HT1080 (cell line): ENCODE measurements around the gene RBPJ. TPM values are rescaled to one million over a fixed set of nuclear protein-coding genes. Genes with fewer than 3 reads are reported as not detected.

Source experiments
- DNase-seq: peaks from one replicate; pipeline ENCODE4 v3.0.0-alpha.2; 2015; ENCODE audit warnings: low read depth
- total RNA-seq: library from RNA; depleted of rRNA; stranded (reverse); fragments of >200 nt; shearing (Covaris generic); gene quantifications from 2 replicates; pipeline ENCODE4 v1.2.3, GENCODE V29; 2014

RBPJ gene
- total RNA-seq, 1 experiment from 2014 or later: 31.3 TPM

- no peak for DNase-seq
Measured at GRCh38 chr4:26413582-26413981, 92.8 kb downstream of the RBPJ start.

DNA sequence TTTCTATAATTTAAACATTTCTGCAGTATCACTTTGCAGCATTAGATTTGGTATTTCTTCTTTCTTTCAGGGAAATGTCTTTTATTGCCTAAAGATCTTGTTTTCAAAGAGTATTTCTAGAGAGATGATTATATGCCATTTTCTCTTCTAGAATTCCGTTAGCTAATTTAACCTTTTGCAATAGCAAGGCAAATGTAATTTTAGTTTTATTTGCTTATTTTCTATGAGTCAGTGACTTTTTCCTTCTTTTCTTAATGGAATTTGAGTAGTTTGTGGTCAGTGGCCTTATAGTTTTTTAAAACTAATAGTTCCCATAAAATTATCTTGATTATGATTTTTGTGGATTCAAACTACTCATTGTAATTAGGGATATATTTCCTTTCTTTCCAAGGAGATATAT, 97.3 kb downstream of the RBPJ start:
- DNase-seq: no peak

GRCh38 chr4:26418850-26419249, 98.0 kb downstream of the RBPJ start:
- DNase-seq: no peak

GRCh38 chr4:26420438-26420837, 99.6 kb downstream of the RBPJ start:
- DNase-seq: no peak

GRCh38 chr4:26420913-26421312, 100.1 kb downstream of the RBPJ start:
- no peak for DNase-seq

DNA sequence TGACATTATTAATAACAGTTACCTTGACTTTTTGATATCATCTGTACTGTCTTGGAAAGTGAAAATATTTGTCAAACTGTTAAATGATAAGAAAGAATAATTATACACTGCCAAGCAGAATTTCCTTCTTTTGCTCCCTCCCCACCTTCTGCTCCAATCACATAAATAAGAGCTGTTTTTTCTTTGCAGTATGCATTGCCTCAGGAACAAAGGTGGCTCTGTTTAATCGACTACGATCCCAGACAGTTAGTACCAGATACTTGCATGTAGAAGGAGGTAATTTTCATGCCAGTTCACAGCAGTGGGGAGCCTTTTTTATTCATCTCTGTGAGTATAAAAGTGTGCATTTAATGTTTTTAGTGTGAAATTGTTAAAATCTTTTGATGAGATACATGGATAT, 103.3 kb downstream of the RBPJ start:
- DNase-seq: no peak

DNA sequence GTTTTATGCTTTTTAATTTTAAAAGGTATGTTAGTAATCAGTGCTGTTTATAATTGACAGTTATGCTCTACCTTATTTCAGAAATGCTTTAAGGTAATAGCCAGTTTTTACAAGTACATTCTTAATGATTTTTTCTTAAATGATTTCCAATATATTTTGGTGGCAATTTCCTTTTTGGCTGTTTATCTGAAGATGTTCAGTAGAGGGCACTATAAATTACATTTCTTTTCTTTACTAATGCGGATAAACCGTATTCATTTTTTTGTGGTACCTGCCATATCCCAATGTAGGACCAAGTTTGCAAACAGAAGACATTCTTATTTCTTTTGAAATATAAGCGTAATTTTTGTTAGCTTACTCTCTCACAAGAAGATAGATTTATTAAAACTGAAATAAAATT, 104.0 kb downstream of the RBPJ start:
- no peak for DNase-seq

DNA sequence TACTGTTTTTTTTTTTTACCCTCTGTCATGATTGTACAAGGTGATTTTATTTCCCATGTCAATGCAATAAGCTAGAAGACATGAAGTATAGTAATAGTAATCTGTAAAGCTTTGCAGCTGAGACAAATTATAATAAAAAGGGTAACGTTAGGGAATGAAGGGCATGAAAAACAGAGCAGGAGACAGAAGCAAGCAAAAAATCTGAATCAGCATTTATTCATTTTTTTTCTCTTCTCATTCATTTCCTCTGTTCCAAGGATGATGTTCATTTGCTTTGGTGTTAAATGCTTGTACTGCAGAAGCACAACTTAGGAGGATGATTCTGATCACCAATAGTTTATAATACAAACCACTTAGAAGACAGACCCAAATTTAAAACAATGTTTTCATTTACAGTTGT, 105.1 kb downstream of the RBPJ start:
- DNase-seq: no peak

DNA sequence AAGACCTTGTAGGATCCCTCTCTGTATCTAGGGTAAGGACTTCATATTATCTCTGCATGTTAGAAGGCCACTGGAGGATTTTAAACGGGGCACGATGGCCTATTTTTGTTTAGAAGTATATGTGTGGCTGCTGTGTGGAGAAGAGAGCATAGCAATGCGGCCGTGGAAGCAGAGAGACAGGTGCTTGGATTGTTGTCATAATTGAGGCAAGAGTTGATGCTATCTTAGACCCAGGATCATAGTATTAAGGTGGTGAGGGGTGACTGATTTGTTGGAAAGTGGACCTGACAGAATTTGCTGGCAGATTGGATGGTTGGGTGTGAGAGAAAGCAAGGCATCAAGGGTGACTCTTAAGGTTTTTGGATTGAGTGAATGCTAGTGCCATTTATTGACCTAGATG, 106.1 kb downstream of the RBPJ start:
- no peak for DNase-seq

DNA sequence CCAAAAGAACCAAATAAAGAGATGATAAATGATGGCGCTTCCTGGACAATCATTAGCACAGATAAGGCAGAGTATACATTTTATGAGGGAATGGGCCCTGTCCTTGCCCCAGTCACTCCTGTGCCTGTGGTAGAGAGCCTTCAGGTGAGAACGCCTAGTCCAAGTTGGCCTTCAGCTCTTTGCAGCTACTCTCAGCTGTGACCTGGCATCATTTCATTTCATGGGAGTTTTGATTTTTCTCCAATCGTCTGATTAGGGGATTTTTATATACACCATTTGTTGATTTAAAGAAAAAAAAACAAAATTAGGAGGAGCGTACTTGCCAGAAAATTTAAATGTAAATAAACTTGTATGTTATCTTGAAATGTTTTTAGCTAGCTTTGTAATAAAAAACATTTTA, 109.1 kb downstream of the RBPJ start:
- no peak for DNase-seq

DNA sequence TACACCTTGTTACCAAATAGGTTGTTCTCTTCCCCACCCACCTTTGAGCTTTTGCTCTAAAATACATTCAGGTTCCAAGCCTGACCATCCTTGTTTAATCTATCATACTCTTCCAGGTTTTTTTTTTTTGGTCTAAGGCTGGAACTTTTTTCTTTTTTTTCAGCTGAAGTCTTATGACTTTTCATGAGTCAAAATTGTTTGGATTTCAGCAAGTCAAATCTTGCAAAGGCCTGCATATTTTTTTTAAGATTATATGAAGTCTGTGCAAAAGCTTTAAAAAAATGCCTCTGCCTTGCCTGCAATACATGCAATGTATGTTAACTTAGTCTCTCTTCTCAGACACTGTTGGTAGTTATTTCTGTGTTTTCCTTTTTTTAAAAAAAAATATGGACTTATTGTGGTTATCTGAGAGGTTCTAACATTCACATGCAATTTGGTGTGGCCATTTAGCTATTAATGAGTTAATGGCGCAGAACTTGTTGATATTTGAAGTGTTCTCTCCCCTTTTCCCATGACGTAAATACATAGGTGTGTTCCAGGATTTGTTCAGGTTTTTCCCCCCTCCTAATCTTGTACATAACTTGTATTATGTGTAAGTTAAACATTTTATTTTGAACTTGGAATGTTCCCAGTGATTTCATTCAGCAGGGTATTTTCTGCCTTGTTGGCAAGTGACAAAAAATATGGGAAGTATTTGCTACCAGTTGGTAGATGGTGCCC, 110.8 kb downstream of the RBPJ start:
- DNase-seq: no peak

DNA sequence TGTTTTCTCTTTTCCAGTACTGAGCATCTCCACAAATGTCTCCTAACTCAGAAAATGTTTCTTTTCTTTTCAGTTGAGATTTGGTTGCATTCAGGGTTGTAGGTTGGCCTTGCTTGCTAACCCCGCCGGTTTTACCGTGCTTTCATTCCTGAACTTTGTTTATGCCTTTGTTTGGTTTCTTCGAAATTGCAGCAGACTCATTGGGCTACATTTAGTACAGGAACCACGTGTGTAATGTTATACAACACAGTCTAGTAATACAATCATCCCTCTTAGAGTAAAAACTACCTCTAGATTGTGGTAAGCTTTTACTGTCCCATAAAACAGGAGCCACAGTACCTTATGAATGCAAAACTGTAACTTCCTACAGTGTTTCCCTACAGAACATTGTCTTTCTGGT, 111.6 kb downstream of the RBPJ start:
- DNase-seq: no peak

DNA sequence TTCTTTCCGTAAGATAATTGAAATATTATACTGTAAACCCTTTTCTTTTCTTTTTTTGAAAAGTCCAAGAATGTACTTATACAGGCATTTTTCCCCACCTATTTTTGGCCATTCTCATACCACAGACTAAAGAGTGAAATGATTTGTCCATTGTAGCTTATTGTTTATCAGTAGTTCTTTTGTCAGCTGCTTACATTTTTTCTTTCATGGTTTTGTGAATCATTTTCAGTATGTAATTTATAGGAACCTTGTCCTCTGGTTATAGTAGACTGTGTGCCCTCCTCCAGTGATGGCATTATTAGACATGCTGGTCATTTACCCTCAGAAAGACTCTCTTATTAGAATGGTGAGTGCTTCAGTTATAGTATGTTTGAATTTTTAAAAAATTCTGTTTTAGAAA, 112.7 kb downstream of the RBPJ start:
- DNase-seq: no peak

DNA sequence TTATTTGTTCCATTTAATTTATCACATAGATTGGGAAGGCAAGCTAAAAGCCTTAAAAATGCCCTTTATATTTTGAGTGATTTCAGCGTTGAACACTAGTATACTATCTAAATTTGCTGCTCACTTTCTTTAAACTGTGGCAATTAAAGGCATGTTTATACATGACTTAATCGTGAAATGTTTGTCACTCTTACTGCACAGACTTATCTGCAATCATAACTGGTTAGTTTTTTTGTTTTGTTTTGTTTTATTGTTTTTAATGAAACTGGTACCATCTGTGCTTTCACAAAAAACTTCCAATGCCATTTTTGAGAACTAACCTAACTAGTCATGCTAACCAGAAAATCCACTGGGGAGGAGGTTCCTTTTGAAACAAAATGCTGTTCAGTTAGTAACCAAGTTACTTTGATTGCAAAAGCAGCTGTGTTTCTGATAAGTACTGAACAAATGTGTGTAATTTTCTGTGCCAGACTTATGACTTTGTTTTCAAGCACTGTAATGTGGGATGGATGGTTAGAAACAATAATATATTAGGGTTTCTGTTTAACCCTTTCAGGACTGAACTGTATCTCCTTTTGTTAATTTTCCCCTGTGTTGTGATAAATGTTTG, 113.3 kb downstream of the RBPJ start:
- no peak for DNase-seq

DNA sequence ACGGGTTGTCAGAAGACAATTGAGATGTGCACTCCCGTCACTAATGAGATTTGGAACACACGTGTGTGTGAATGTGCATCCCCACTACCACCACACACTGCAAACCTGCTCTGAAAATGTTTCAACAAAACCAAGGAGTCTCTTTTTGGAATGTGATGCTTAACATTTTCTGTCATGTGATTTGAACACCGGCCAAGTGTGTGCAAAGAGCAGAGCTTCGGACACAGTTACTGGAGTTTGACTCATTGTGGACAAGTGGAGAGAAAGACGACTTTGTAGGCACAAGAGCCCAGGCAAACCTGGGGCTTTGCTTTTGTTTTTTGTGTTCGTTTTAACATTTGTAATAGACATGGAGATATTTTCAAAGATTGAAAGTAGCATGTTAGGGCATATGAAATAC, 120.3 kb downstream of the RBPJ start:
- no peak for DNase-seq

DNA sequence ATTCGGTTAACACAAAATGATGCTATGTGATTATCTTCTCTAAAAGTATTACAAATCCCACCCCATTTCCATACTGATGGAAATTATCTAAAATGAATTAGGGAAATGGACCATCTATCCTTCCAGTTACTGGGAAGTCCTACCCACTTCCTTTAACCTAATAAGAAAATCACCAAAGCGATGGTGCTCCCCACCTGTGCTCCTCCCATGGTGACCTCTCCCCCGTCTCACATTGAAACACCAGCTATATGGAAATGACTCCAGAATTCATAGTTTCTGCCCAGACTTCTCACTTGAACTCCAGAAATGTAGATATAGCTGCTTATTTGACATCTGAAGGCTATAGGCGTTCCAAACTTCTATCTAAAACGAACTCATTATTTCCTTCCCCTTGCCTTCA, 121.0 kb downstream of the RBPJ start:
- DNase-seq: no peak

GRCh38 chr4:26447378-26447777, 126.6 kb downstream of the RBPJ start:
- no peak for DNase-seq

DNA sequence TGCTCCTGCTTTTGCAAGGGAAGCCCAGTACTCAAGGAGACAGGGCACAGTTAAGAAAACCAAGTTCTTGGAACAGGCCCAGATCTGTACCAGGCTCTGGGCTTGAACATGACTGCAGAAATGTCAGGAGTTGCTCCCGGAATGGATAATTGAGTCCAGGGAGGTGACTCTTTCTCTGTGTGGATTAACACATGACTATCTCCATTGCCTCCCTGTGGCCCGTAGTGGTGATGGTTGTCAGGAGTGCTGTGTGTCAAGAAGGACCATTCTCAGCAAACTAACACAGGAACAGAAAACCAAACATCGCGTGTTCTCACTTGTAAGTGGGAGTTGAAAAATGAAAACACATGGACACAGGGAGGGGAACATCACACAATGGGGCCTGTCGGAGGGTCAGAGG, 129.6 kb downstream of the RBPJ start:
- DNase-seq: no peak

- DNase-seq: no peak
Measured at GRCh38 chr4:26451597-26451996, 130.8 kb downstream of the RBPJ start.

- DNase-seq: no peak
Measured at GRCh38 chr4:26452565-26453531, 132.0 kb downstream of the RBPJ start.

DNA sequence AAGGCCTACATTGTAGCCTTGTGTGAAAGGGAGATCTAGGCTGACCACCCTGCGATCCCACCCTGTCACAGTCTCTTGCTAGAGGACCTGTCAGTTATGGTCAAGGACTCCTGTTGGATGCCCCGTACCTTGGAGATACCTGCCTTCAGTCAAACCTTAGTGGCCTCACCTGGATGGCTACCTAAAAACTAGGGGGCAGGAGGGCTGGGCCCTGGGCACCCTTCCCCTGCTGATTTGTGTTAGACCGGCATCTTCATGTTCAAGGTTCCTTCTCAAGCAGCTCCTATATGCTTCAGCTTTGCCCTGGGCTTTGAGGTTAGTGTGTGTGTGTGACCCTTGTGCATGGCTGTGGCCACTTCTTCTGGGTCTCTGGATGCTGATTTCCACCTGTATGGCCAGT, 134.1 kb downstream of the RBPJ start:
- DNase-seq: no peak

DNA sequence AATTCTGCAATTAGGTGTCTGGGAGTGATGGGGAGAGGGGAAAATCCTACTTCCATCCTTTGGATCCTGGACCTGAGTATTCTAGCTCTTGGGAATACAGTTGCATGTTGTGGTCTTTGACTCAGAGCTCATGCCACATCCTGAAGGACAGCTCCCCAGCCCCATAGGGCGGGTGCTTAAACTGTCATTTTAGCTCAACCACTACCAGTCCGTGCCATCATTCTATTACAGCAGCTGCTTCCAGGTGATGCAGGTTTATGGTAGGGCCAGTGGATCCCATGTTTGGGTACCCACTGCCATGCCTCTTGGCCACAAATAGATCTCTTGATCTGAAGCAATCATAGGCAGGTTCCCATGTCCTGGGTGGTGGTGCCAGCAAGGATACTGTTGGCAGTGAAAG, 134.8 kb downstream of the RBPJ start:
- peak; percentile 14 for DNase-seq
